ENCODE results near the gene SCN2A.
A peak's percentile ranks its signal among the peaks of the same experiment; 100 is the strongest.

The SCN2A gene

GRCh38 chr2:165239230-165239629, at the start of gene SCN2A:
TSS of gene SCN2A (plus strand) at chr2:165239414. CDS start at chr2:165295824, 56,410 bp downstream.
- peak; percentile 73 for DNase-seq (ENCODE audit: low read depth, low spot score)

- no peak for DNase-seq (ENCODE audit: low read depth, low spot score)
These were observed 48.0 kb upstream of the SCN2A start for GRCh38 chr2:165191096-165191728.

GRCh38 chr2:165192729-165193128, 46.5 kb upstream of the SCN2A start:
- no peak for DNase-seq (ENCODE audit: low read depth, low spot score)

GRCh38 chr2:165193178-165193777, 45.9 kb upstream of the SCN2A start:
- DNase-seq (ENCODE audit: low read depth, low spot score): no peak

DNA sequence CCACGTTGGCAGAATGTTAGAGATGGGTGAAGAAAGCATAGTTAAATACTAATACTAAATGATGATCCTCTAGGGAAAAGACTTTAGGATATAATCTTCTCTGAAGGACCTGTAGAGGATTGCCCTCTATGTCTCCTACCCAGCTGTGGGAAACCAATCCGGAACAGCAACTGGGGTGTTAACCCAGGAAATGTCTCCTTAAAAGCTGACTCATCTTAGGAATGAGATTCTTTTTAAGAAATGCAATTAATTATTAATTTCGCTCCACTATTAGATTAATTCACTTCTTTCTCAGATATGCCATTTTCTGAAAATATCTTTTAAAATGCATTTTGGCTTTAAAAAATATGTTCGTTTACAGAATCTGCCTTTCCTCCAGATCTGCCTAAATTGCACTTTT, 42.8 kb upstream of the SCN2A start:
- DNase-seq (ENCODE audit: low read depth, low spot score): no peak

DNA sequence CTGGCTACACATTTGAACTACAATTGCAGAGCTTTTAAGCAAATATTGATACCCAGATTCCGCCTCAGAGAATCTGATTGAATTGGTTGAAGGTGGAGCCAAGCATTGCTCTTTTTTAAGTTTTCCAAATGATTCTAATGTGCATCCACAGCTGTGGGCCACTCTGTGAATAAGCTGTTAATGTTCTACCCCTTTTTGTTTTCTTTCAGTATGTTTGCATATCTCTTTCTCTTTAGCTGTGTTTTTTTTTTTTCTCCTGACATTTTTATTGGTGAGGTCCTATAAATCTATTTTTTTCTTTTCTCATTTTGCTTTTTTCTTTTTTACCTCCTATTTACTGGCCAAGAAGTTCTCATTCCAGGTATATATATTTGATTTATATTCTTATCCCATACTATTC, 41.9 kb upstream of the SCN2A start:
- no peak for DNase-seq (ENCODE audit: low read depth, low spot score)

- DNase-seq (ENCODE audit: low read depth, low spot score): no peak
These were observed 41.0 kb upstream of the SCN2A start for GRCh38 chr2:165198181-165198580.

DNA sequence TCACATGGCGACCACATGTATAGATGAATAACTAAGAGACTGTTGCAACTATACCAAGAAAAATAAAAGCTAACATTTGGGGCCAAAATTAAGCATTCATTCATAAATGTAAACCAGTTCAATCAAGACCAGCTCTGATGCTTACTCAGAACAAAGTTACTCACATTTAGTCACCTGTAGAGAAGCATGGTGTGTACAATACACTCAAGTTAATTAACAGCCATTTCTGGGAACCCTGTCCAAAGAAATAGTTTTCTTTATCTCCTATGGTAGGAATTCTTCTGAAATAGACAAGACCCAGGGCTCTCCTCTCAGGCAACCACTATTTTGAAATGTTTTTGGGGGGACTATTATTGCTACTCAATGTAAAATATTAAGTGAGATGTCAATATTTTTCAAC, 37.0 kb upstream of the SCN2A start:
- no peak for DNase-seq (ENCODE audit: low read depth, low spot score)

DNA sequence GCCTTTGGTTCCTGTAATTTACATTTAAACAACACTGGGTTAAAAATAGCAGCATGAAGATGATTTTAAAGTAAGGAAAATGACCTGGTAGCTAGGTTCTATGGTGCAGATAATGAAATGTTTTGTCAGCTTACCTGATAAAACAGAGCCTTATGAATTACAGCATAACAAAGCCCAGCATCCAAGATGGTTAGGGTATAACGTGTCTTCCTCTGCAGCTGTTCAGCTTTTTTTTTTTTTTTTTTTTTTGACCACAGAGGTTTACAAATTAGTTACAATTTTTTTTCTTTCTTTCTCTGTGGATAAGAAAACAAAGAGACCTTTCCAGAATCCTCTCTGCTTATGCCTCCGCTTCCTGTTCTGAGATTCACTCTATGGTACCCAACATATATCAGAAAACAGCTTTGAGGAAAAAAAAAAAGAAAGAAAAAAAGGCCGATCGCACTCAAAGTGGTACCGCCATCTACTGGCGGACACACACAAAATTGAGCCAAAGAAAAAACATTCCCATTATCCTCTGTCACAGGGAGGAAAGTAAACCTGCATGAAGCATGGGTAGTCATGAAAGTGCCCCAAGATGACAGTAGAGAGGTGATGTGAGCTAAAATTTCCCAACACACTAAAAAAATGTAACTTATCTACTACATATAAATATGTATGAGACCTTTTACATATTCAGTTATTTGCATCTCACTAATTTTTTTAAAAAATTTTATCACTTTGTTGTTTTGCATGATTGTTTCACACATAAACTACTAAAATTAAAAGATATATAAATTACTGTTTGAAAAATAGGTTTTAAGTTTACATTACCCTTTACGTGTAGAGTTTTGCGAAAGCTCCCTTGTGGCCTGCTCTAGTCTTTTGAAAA, 35.3 kb upstream of the SCN2A start, which contains the start of gene SCN3A:
Gene SCN3A (minus strand): TSS at position 362 of the 871 bp plus-strand sequence. CDS start 27,656 bp downstream, outside the sequence.
- DNase-seq (ENCODE audit: low read depth, low spot score): peak; percentile 76

GRCh38 chr2:165205865-165206264, 33.3 kb upstream of the SCN2A start:
- no peak for DNase-seq (ENCODE audit: low read depth, low spot score)

DNA sequence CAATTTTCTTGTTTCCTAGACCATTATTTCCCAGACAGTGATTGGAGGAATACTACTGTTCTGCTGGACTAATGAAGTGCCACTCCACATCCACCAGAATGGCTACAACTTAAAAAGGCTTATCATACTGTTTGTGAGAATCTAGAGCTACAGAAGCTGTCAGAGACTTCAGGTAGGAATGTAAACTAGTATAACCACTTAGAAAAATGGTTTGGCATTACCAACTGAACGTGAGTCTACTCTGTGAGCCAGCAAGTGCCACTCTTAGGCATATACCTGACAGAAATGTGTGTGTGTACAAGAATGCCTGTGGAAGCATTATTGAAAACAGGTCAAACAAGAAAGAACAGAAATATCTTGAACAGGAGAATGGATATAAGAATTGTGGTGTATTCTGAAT, 31.1 kb upstream of the SCN2A start:
- DNase-seq (ENCODE audit: low read depth, low spot score): no peak

- DNase-seq (ENCODE audit: low read depth, low spot score): no peak
These were observed 25.1 kb upstream of the SCN2A start for GRCh38 chr2:165214093-165214492.

GRCh38 chr2:165219481-165219880, 19.7 kb upstream of the SCN2A start:
- no peak for DNase-seq (ENCODE audit: low read depth, low spot score)

DNA sequence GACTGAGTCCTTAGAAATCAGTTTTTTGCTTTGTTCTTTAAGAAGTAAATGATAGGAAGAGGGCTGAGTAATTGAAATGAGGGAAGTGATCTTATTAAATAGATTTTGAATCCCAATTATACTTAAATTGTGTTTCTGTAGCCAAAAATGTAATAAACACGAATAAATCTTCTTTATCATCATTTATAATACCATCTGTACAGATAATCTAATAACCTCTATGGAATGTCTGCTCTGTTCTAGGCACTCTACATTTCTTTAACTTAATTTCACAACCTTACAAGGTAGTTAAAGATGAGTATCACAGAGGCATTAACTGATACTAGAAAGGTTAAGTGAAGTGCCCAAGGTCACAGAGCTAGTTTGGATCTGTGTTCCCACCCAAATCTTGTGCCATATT, 14.3 kb upstream of the SCN2A start:
- DNase-seq (ENCODE audit: low read depth, low spot score): no peak

DNA sequence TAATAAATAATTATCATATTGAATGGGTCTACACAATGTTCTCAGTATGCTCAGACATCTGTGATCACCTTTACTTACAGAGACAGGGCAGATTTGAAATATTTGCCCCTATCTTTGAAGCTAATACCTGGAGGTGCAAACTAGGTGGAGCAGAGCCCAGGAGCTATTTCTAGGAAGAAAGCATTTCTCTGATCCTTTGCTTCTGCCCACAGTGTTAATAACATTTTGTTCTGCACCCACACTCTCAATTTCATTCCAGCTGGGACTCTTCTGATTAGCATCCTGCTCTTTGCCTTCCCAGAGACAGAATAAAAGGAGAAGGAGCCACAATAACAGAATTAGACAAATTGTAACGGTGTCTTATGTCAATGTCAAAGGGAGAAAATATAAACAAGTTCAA, 11.6 kb upstream of the SCN2A start:
- DNase-seq (ENCODE audit: low read depth, low spot score): no peak

DNA sequence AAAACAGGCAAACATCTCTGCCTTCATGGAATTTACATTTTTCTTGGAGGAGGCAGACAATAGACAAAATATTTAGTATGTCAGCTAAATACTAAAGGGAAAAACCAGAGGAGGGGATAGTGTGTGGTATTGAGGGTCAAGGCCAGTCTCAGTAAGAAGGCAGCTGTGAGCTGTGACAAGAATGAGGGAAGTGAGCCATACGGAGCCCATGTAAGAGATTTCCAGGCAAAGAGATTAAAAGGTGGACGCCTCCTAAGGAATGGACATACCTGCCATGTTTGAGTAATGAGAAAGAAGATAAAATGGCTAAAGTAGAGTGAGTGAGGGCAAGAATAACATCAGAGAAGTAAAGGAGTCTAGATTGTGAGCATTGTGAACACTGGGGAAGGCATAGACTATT, 2.2 kb upstream of the SCN2A start:
- DNase-seq (ENCODE audit: low read depth, low spot score): no peak

DNA sequence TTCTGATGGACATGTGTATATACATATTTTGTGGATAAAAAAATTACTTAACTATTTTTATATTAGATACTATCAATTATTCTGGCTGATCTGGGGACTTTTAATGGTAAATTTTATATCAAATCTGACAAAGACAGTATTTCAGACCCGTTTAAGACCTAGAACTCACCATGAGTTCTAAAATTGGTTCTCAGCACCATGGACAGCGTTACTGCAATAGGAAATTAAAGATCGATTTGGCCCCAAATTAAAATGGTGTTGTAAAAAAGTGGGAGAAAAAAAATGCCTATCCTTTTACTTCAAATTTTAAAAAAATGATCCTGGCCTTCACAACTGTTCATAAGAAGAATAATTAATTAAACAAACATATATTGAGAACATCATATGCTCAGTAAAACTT, 919 bp upstream of the SCN2A start:
- peak; percentile 62 for DNase-seq (ENCODE audit: low read depth, low spot score)

DNA sequence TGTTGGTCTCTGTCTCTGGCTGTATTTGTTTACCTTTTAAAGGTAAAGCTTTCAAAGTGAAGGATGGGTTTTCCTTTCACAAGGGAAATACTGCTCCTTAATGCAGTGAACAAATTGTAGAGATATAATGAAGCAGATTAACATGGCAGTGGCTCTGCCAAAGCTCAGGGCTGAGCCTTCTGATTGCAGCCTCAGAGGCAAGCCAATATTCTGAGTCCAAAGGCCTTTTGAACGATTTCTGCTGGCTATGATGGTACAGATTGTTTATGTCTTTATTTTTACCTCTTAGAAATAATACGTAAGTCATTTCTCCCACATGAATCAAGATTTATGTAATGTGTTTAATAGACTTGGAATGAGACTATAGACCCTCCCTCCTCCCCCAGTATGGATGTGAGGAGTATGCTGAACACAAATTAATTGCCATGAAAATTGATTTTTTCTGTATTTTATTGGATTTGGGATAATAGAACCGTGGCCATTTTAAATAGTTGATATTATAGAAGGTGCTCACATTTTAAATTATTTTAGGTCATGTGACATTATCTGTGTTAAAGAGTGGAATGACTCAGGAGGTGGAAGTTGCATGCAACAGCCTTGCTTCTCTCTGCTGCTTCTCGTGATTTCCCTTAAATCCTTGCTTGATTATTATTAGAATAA, 772 bp downstream of the SCN2A start:
- DNase-seq (ENCODE audit: low read depth, low spot score): no peak

GRCh38 chr2:165240916-165241315, 1.7 kb downstream of the SCN2A start:
- no peak for DNase-seq (ENCODE audit: low read depth, low spot score)

- DNase-seq (ENCODE audit: low read depth, low spot score): no peak
These were observed 6.0 kb downstream of the SCN2A start for GRCh38 chr2:165245081-165245793.

- DNase-seq (ENCODE audit: low read depth, low spot score): no peak
These were observed 9.0 kb downstream of the SCN2A start for GRCh38 chr2:165248238-165248637.

Data from astrocyte of the hippocampus (primary cell).